Right lobe of liver (tissue), 6 donors: Measurements from ENCODE around the gene ZNF771. TPM values are rescaled to one million over a fixed set of nuclear protein-coding genes. Genes with fewer than 3 reads are reported as not detected.
A peak's percentile ranks its signal among the peaks of the same experiment; 100 is the strongest.

ENCODE experiments used
- ATAC-seq, 4 donors: fragments of 200-7000 bp; cut with Tn5 transposase; one replicate each; pipeline ENCODE4 v1.9.1; 2020; ENCODE audit warnings: mild to moderate bottlenecking in 4 of 4, moderate library complexity in 4 of 4
- DNase-seq, 3 donors: peaks; one replicate each; pipeline ENCODE4 v3.0.0-alpha.2; 2020
- H3K27ac ChIP-seq, 3 donors: fragments of 200-600 bp; one replicate each; pipeline ENCODE4 v1.8.0; 2022
- H3K27me3 ChIP-seq, 2 donors: fragments of 200-600 bp; one replicate each; pipeline ENCODE4 v1.8.0; 2022
- H3K36me3 ChIP-seq, 4 donors: fragments of 200-600 bp; sonication (generic) in 1 of 4; one replicate each; pipeline versions ENCODE4 v1.5.1 to v1.8.0; 2017 to 2022; ENCODE audit warnings: control low read depth in 1 of 4
- H3K4me1 ChIP-seq, 4 donors: fragments of 200-600 bp; sonication (generic) in 1 of 4; one replicate each; pipeline versions ENCODE4 v1.5.1 to v1.8.0; 2017 to 2022; ENCODE audit warnings: control low read depth in 1 of 4
- H3K4me3 ChIP-seq, 3 donors: fragments of 200-600 bp; one replicate each; pipeline ENCODE4 v1.8.0; 2022
- H3K9me3 ChIP-seq, 4 donors: fragments of 200-600 bp; sonication (generic) in 1 of 4; one replicate each; pipeline versions ENCODE4 v1.5.1 to v1.8.0; 2017 to 2022; ENCODE audit warnings: control low read depth in 1 of 4
- POLR2A ChIP-seq: fragments of 450-650 bp; IDR thresholded peaks from one replicate; pipeline ENCODE4 v1.6.1; 2017; ENCODE audit warnings: antibody characterized with exemption, mild to moderate bottlenecking
- WGBS: methylation state at CpG from one replicate; pipeline ENCODE4 v1.1.6; 2018; ENCODE audit warnings: low coverage, low lambda C conversion rate; ENCODE audit not compliant: insufficient coverage; ENCODE audit errors: missing lambda C conversion rate; 5-methylcytosine and 5-hydroxymethylcytosine counted together
- intact Hi-C, 2 donors: fragments of 100-400 bp; cut with DNase I; formaldehyde crosslinking; loops; one replicate each; pipeline versions ENCODE4 v1.11.2 to v1.14.1; 2022
- long read RNA-seq: library from polyadenylated mRNA; unstranded; transcript quantifications from one replicate; pipeline ENCODE4 v2.0.0, GENCODE V29; 2019
- total RNA-seq, 6 experiments: library from RNA; depleted of rRNA in 2 of 6; stranded (reverse); fragments of >200 nt in 2 of 6; fragmentation: NEBNext Ultra II Directional in 3 of 6; extraction: Animal tissue kit (Norgen Biotek cat#: 25700) in 3 of 6; gene quantifications; one replicate each; pipeline versions ENCODE4 v1.1.0 to v1.2.4, GENCODE V29; 2016 to 2023
- TF ChIP-seq, protein P1 (sequence below), 4 donors: fragments of 200-600 bp in 3 of 4; fragments of 450-650 bp in 1 of 4; IDR thresholded peaks; one replicate each; pipeline versions ENCODE4 v1.5.1 to v1.8.0; 2016 to 2022; ENCODE audit warnings: antibody characterized with exemption in 4 of 4, mild to moderate bottlenecking in 2 of 4
- donor health status: DM: no; HTN: yes; CAD: no.
- donor health status: DM: no; HTN: no; CAD: no.
- donor health status: DM: no; HTN: no; CAD: no.
- donor health status: DM: no; HTN: yes; CAD: no.
- donor health status: DM: no; HTN: yes; CAD: no.

Gene ZNF771
- 10 to 100 TPM in 3 of 6 experiments, 1 to 10 TPM in 3; 3.9 to 11.3 (median 9.6) TPM for total RNA-seq
- long read RNA-seq, partial matches to known transcripts: 0 of 4 reads
- long read RNA-seq, other reads (novel, unspliced or antisense): 0 of 4 reads

- intact Hi-C loops: no loop called here
- peaks cover 0 to 23% (median 10%) of the 10 kb centered on the region in 4 donors for H3K4me1 ChIP-seq
- peak within 1 kb of the TSS; percentile 59 to 73 (median 70) for H3K4me3 ChIP-seq
- WGBS: 0% methylated on average over 10 of the region's 65 CpGs
- no peaks in the 10 kb centered on the region for H3K27me3 ChIP-seq
- ATAC-seq (peak; percentile 90 to 97 (median 94)), DNase-seq (peak; percentile 97 to 98 (median 97))
- H3K9me3 ChIP-seq: no peaks in the 10 kb centered on the region
- TF ChIP-seq POLR2A: no peak
- TF ChIP-seq, protein P1, sequence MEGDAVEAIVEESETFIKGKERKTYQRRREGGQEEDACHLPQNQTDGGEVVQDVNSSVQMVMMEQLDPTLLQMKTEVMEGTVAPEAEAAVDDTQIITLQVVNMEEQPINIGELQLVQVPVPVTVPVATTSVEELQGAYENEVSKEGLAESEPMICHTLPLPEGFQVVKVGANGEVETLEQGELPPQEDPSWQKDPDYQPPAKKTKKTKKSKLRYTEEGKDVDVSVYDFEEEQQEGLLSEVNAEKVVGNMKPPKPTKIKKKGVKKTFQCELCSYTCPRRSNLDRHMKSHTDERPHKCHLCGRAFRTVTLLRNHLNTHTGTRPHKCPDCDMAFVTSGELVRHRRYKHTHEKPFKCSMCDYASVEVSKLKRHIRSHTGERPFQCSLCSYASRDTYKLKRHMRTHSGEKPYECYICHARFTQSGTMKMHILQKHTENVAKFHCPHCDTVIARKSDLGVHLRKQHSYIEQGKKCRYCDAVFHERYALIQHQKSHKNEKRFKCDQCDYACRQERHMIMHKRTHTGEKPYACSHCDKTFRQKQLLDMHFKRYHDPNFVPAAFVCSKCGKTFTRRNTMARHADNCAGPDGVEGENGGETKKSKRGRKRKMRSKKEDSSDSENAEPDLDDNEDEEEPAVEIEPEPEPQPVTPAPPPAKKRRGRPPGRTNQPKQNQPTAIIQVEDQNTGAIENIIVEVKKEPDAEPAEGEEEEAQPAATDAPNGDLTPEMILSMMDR (IDR thresholded peaks at IDR 0.05): peak in 1 of 4 donors; percentile 21
- no peaks in the 10 kb centered on the region for H3K36me3 ChIP-seq
- peak within 1 kb of the TSS; percentile 63 to 81 (median 67) for H3K27ac ChIP-seq
These were observed at the start of gene ZNF771 for GRCh38 chr16:30407102-30407803. Gene ZNF771 (plus strand): TSS chr16:30407606. CDS start chr16:30408054, 448 bp downstream.

GRCh38 chr16:30357715-30358576, 49.5 kb upstream of the ZNF771 start:
- H3K9me3 ChIP-seq: no peaks in the 10 kb centered on the region
- intact Hi-C loops: no loop called here
- H3K4me1 ChIP-seq: peaks cover 0 to 27% (median 11%) of the 10 kb centered on the region in 4 donors
- DNase-seq (peak in 2 of 3 donors; percentile 19 to 51), ATAC-seq (no peak)
- no peak overlapping the region for H3K27ac ChIP-seq
- no peaks in the 10 kb centered on the region for H3K27me3 ChIP-seq
- WGBS: 90% methylated on average over 9 of the region's 37 CpGs
- H3K36me3 ChIP-seq: peaks cover 0 to 26% (median 6%) of the 10 kb centered on the region in 4 donors
- TF ChIP-seq, protein P1 (IDR thresholded peaks at IDR 0.05): no peak
- no peak for TF ChIP-seq POLR2A
- H3K4me3 ChIP-seq: no peak overlapping the region

DNA sequence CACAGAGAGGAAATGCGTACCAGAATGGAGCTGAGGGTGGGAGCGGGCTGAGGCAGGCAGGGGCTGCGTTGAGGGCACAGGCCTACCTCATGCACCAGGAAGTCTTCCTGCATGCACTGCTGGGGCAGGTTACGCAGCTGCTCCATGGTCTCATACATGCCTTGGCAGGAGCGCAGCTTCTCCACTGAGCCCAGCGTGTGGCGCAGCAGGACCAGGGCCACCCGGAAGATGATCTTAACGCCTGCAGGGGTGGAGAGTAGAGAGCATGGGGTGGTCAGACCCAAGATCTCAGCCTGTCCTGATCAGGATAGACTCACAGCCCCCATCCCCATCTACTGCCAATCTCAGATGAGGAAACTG, 48.8 kb upstream of the ZNF771 start:
- TF ChIP-seq, protein P1 (IDR thresholded peaks at IDR 0.05): no peak

GRCh38 chr16:30358990-30359870, 48.2 kb upstream of the ZNF771 start:
- 57% methylated on average over 3 of the region's 28 CpGs for WGBS
- intact Hi-C loops: no loop called here
- DNase-seq (peak in 1 of 3 donors; percentile 20), ATAC-seq (no peak)
- Histone ChIP-seq H3K4me3 (no peak overlapping the region), H3K27ac (no peak overlapping the region), H3K27me3 (no peaks in the 10 kb centered on the region), H3K9me3 (no peaks in the 10 kb centered on the region), H3K36me3 (peaks cover 0 to 26% (median 6%) of the 10 kb centered on the region in 4 donors), H3K4me1 (peaks cover 0 to 22% (median 6%) of the 10 kb centered on the region in 4 donors)
- no peak for TF ChIP-seq POLR2A
- TF ChIP-seq, protein P1 (IDR thresholded peaks at IDR 0.05): no peak

More for the DNA sequence above, 48.8 kb upstream of the ZNF771 start:
- ATAC-seq: no peak
- intact Hi-C loops: no loop called here
- WGBS: 100% methylated on average over 2 of the region's 9 CpGs
- peak in 1 of 3 donors; percentile 19 for DNase-seq
- peaks cover 0 to 26% (median 6%) of the 10 kb centered on the region in 4 donors for H3K36me3 ChIP-seq
- H3K4me1 ChIP-seq: peaks cover 0 to 27% (median 10%) of the 10 kb centered on the region in 4 donors
- H3K9me3 ChIP-seq: no peaks in the 10 kb centered on the region
- H3K4me3 ChIP-seq: no peak overlapping the region
- H3K27me3 ChIP-seq: no peaks in the 10 kb centered on the region
- no peak overlapping the region for H3K27ac ChIP-seq
